Chondrocyte (in vitro differentiated cells): ENCODE measurements around the gene MRTFA. TPM values are rescaled to one million over a fixed set of nuclear protein-coding genes. Genes with fewer than 3 reads are reported as not detected.

ENCODE experiments used
- DNase-seq: peaks from one replicate; pipeline ENCODE4 v3.0.0; 2021; ENCODE audit warnings: mixed read lengths, low spot score
- H3K27ac Mint-ChIP-seq: one replicate; pipeline ENCODE4 v1.8.0; 2021; ENCODE audit warnings: mild to moderate bottlenecking, moderate library complexity, mixed read lengths; ENCODE audit not compliant: unreplicated experiment
- H3K27me3 Mint-ChIP-seq: 2 replicates; pipeline ENCODE4 v1.8.0; 2021; ENCODE audit warnings: low read depth, mixed read lengths
- H3K36me3 Mint-ChIP-seq: 2 replicates; pipeline ENCODE4 v1.8.0; 2021; ENCODE audit warnings: low read depth, mixed read lengths
- H3K4me1 Mint-ChIP-seq: 2 replicates; pipeline ENCODE4 v1.8.0; 2021; ENCODE audit warnings: low read depth, mild to moderate bottlenecking, mixed read lengths
- H3K4me3 Mint-ChIP-seq: one replicate; pipeline ENCODE4 v1.8.0; 2021; ENCODE audit warnings: mild to moderate bottlenecking, moderate library complexity, mixed read lengths; ENCODE audit not compliant: unreplicated experiment
- H3K9me3 Mint-ChIP-seq: 2 replicates; pipeline ENCODE4 v1.8.0; 2021; ENCODE audit warnings: low read depth, mixed read lengths
- CTCF ChIP-seq: fragments of 200-600 bp; sonication (generic); IDR thresholded peaks from 2 replicates; pipeline ENCODE4 v1.5.0; 2021; ENCODE audit warnings: antibody characterized with exemption, mild to moderate bottlenecking, moderate library complexity
- total RNA-seq: library from RNA; stranded (reverse); gene quantifications from 3 replicates; pipeline ENCODE4 v1.2.1, GENCODE V29; 2021

The MRTFA gene
- total RNA-seq, 1 donor from 2014 or later = 69.8 TPM

- no peaks in the 10 kb centered on the region for H3K9me3 Mint-ChIP-seq
- no peak overlapping the region for H3K4me3 Mint-ChIP-seq
- H3K36me3 Mint-ChIP-seq = no peaks in the 10 kb centered on the region
- H3K27ac Mint-ChIP-seq = no peak overlapping the region
- DNase-seq = peak; percentile 50
- H3K27me3 Mint-ChIP-seq = no peaks in the 10 kb centered on the region
- peaks cover 30% of the 10 kb centered on the region for H3K4me1 Mint-ChIP-seq
- no peak for TF ChIP-seq CTCF
Measured at GRCh38 chr22:40638261-40638660, 1.7 kb upstream of the MRTFA start.

- Mint-ChIP-seq H3K9me3 (no peaks in the 10 kb centered on the region), H3K4me1 (peaks cover 38% of the 10 kb centered on the region), H3K4me3 (peak overlapping the region; percentile 90), H3K27ac (peak overlapping the region; percentile 96), H3K27me3 (no peaks in the 10 kb centered on the region), H3K36me3 (no peaks in the 10 kb centered on the region)
- TF ChIP-seq CTCF = no peak
- peak; percentile 56 for DNase-seq
Measured at GRCh38 chr22:40637183-40638150, 948 bp upstream of the MRTFA start.

- TF ChIP-seq CTCF = no peak
- H3K27ac Mint-ChIP-seq = peak overlapping the region; percentile 87
- no peaks in the 10 kb centered on the region for H3K9me3 Mint-ChIP-seq
- H3K27me3 Mint-ChIP-seq = no peaks in the 10 kb centered on the region
- peaks cover 53% of the 10 kb centered on the region for H3K4me1 Mint-ChIP-seq
- no peak for DNase-seq
- peak overlapping the region; percentile 90 for H3K4me3 Mint-ChIP-seq
- H3K36me3 Mint-ChIP-seq = no peaks in the 10 kb centered on the region
Measured at GRCh38 chr22:40635940-40636379, 559 bp downstream of the MRTFA start.

- DNase-seq = peak; percentile 40
- H3K4me1 Mint-ChIP-seq = peaks cover 54% of the 10 kb centered on the region
- peak overlapping the region; percentile 87 for H3K27ac Mint-ChIP-seq
Measured at GRCh38 chr22:40635043-40635939, 1.2 kb downstream of the MRTFA start.

More at GRCh38 chr22:40635043-40635939, 1.2 kb downstream of the MRTFA start:
- peak overlapping the region; percentile 90 for H3K4me3 Mint-ChIP-seq
- no peak for TF ChIP-seq CTCF
- no peaks in the 10 kb centered on the region for H3K27me3 Mint-ChIP-seq
- no peaks in the 10 kb centered on the region for H3K9me3 Mint-ChIP-seq
- no peaks in the 10 kb centered on the region for H3K36me3 Mint-ChIP-seq
